Keratinocyte (primary cell): Measurements from ENCODE around the gene ULBP3. TPM values are rescaled to one million over a fixed set of nuclear protein-coding genes. Genes with fewer than 3 reads are reported as not detected.
"Not testable (repeated sequence)": the region's sequence is repeated elsewhere in the genome, so short reads cannot be mapped to it uniquely, and the experiment has no call there.

Experiments
- DNase-seq: peaks from one replicate; pipeline ENCODE4 v3.0.0-alpha.2; 2011; ENCODE audit warnings: low read depth, missing footprints, low spot score
- FAIRE-seq: peaks from 2 replicates; lab custom pipeline; 2011; peaks lifted over from hg19 to GRCh38; lab: Jason Lieb, UNC
- H2AFZ ChIP-seq: 2 replicates; pipeline ENCODE4 v1.6.0; 2012; ENCODE audit warnings: low read length, control low read depth, inconsistent platforms; ENCODE audit not compliant: control insufficient read depth
- H3K27ac ChIP-seq: 2 replicates; pipeline ENCODE4 v1.5.1; 2011; ENCODE audit warnings: low read length; ENCODE audit not compliant: control insufficient read depth, insufficient read depth
- H3K27me3 ChIP-seq: 3 replicates; pipeline ENCODE4 v1.6.0; 2011; ENCODE audit warnings: low read length; ENCODE audit not compliant: control insufficient read depth, insufficient read depth; ENCODE audit errors: extremely low read depth
- H3K36me3 ChIP-seq, 2 experiments: 2 replicates in 1 of 2; 3 replicates in 1 of 2; pipeline ENCODE4 v1.5.1; 2011; ENCODE audit warnings: low read length in 2 of 2, mild to moderate bottlenecking in 1 of 2; ENCODE audit not compliant: control insufficient read depth in 2 of 2, insufficient read depth in 2 of 2; ENCODE audit errors: extremely low read depth in 1 of 2
- H3K4me1 ChIP-seq: 3 replicates; pipeline ENCODE4 v1.5.1; 2011; ENCODE audit warnings: low read length; ENCODE audit not compliant: control insufficient read depth, insufficient read depth; ENCODE audit errors: extremely low read depth
- H3K4me2 ChIP-seq: 3 replicates; pipeline ENCODE4 v1.6.0; 2011; ENCODE audit warnings: low read depth, low read length; ENCODE audit not compliant: control insufficient read depth, insufficient read depth; ENCODE audit errors: extremely low read depth
- H3K4me3 ChIP-seq, 3 experiments: fragments of 200-600 bp in 1 of 3; sonication (generic) in 1 of 3; 2 replicates in 2 of 3; 3 replicates in 1 of 3; pipeline ENCODE4 v1.5.1; 2011 to 2016; ENCODE audit warnings: low read length in 3 of 3, mild to moderate bottlenecking in 3 of 3, control low read depth in 2 of 3, inconsistent platforms in 1 of 3, low read depth in 1 of 3, mixed read lengths in 1 of 3, mixed run types in 1 of 3, moderate library complexity in 1 of 3; ENCODE audit not compliant: control insufficient read depth in 2 of 3, insufficient read depth in 2 of 3; ENCODE audit errors: extremely low read depth in 1 of 3
- H3K79me2 ChIP-seq: 2 replicates; pipeline ENCODE4 v1.6.0; 2012; ENCODE audit warnings: low read length; ENCODE audit not compliant: control insufficient read depth, insufficient read depth
- H3K9ac ChIP-seq: 3 replicates; pipeline ENCODE4 v1.6.0; 2011; ENCODE audit warnings: low read length; ENCODE audit not compliant: control insufficient read depth, insufficient read depth; ENCODE audit errors: extremely low read depth
- H3K9me1 ChIP-seq: 3 replicates; pipeline ENCODE4 v1.6.0; 2011; ENCODE audit warnings: low read length; ENCODE audit not compliant: control insufficient read depth, insufficient read depth; ENCODE audit errors: extremely low read depth
- H3K9me3 ChIP-seq: 2 replicates; pipeline ENCODE4 v1.5.1; 2012; ENCODE audit warnings: low read depth, low read length; ENCODE audit not compliant: control insufficient read depth
- H4K20me1 ChIP-seq: 3 replicates; pipeline ENCODE4 v1.6.0; 2011; ENCODE audit warnings: low read length; ENCODE audit not compliant: control insufficient read depth, insufficient read depth; ENCODE audit errors: extremely low read depth
- EZH2 ChIP-seq: IDR thresholded peaks from one replicate; pipeline ENCODE4 v1.6.1; 2012; ENCODE audit warnings: inconsistent platforms, mild to moderate bottlenecking, low read length, moderate library complexity
- dilution Hi-C: fragments of 300-500 bp; cut with MboI; formaldehyde crosslinking; loops from one replicate; pipeline ENCODE4 v1.7.0; 2020; ENCODE audit warnings: low sequenced_read_pairs; ENCODE audit not compliant: extremely low pct_ligation_motif_present
- polyA plus RNA-seq, 5 experiments: library from polyadenylated mRNA; depleted of rRNA in 3 of 5; stranded (reverse) in 3 of 5; stranded (forward) in 1 of 5; unstranded in 1 of 5; fragments of >200 nt; gene quantifications; 1 replicate in 1 of 5; 2 replicates in 3 of 5; 3 replicates in 1 of 5; pipeline versions ENCODE4 v1.2.1 to v1.2.3, GENCODE V29; 2011 to 2012; ENCODE audit warnings: missing spikeins in 2 of 5, low read depth in 1 of 5, low replicate concordance in 1 of 5
- TF ChIP-seq, protein P1 (sequence below), 3 experiments: IDR thresholded peaks in 1 of 3; conservative IDR thresholded peaks in 1 of 3; optimal IDR thresholded peaks in 1 of 3; 2 replicates in 2 of 3; 3 replicates in 1 of 3; pipeline versions ENCODE3 to v1.5.1; 2011; ENCODE audit warnings: low read length in 3 of 3, mild to moderate bottlenecking in 3 of 3, moderate library complexity in 2 of 3, control low read depth in 1 of 3, inconsistent platforms in 1 of 3; ENCODE audit not compliant: insufficient read depth in 2 of 3; ENCODE audit errors: extremely low read depth in 1 of 3

Gene ULBP3
- polyA plus RNA-seq, 1 donor (not counting 4 experiments of a cell fraction or from before 2014, with no cell fraction given), result 7.4 TPM

DNA sequence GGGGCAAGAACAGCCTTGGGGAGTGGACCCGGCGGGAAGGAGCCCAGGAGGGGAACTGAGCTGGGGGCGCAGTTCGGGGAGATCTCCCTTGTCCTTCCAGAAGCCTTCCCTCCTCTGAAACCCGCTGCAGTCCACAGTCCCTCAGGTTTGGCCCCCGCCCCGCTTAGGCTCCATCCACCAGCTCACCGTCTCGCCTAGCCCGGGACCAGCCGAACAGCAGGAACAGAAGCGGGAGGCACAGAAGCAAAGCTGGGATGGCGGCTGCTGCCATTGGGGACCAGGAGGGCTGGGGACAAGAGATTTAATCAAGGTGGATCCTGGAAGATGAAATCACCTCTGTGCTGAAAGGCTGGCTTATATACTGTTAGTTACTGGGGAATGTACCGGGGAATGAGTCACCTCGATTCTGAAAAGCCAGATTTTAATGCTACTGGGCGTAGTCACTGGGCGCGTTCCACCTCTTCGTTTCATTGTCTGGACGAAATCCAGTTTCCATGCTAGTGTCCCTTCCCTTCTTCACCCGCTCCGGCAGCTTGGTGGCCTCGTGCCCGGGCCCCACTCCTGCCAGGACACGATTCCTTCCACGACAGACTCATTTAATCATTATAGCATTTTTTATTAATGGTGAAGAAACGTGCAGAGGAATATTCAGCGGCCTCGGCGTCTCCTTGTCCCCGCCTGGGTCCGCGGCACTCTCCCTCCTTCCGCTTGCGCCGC lies 43.6 kb downstream of the ULBP3 start, which contains the start of gene RAET1L:
TSS of gene RAET1L (minus strand) at position 332 of the 717 bp plus-strand sequence. CDS start at position 271, 61 bp downstream.
- no peaks in the 10 kb centered on the region for H3K27me3 ChIP-seq
- FAIRE-seq (peak; percentile 81), DNase-seq (peak; percentile 57)
- dilution Hi-C loops, result no loop called here
- H2AFZ ChIP-seq, result peak within 1 kb of the TSS; percentile 84
- no peaks in the 10 kb centered on the region for H3K9me3 ChIP-seq
- peak within 1 kb of the TSS; percentile 72 for H3K9ac ChIP-seq
- H3K4me1 ChIP-seq, result peaks cover 15% of the 10 kb centered on the region
- H3K36me3 ChIP-seq, result no peaks in the 10 kb centered on the region
- H3K4me2 ChIP-seq, result peak within 1 kb of the TSS; percentile 92
- no peaks in the 10 kb centered on the region for H3K9me1 ChIP-seq
- H3K27ac ChIP-seq, result peak within 1 kb of the TSS; percentile 54
- peak within 1 kb of the TSS; percentile 55 to 71 (median 60) for H3K4me3 ChIP-seq
- TF ChIP-seq EZH2, result no peak
- TF ChIP-seq, protein P1, sequence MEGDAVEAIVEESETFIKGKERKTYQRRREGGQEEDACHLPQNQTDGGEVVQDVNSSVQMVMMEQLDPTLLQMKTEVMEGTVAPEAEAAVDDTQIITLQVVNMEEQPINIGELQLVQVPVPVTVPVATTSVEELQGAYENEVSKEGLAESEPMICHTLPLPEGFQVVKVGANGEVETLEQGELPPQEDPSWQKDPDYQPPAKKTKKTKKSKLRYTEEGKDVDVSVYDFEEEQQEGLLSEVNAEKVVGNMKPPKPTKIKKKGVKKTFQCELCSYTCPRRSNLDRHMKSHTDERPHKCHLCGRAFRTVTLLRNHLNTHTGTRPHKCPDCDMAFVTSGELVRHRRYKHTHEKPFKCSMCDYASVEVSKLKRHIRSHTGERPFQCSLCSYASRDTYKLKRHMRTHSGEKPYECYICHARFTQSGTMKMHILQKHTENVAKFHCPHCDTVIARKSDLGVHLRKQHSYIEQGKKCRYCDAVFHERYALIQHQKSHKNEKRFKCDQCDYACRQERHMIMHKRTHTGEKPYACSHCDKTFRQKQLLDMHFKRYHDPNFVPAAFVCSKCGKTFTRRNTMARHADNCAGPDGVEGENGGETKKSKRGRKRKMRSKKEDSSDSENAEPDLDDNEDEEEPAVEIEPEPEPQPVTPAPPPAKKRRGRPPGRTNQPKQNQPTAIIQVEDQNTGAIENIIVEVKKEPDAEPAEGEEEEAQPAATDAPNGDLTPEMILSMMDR (optimal IDR thresholded peaks at IDR 0.05 in 1 of 3, IDR thresholded peaks at IDR 0.05 in 1 of 3, conservative IDR thresholded peaks at IDR 0.05 in 1 of 3; ENCODE audit: extremely low read depth in 1 of 3, insufficient read depth in 2 of 3, low read length in 3 of 3), result no peak
- no peaks in the 10 kb centered on the region for H3K79me2 ChIP-seq
- no peaks in the 10 kb centered on the region for H4K20me1 ChIP-seq

DNA sequence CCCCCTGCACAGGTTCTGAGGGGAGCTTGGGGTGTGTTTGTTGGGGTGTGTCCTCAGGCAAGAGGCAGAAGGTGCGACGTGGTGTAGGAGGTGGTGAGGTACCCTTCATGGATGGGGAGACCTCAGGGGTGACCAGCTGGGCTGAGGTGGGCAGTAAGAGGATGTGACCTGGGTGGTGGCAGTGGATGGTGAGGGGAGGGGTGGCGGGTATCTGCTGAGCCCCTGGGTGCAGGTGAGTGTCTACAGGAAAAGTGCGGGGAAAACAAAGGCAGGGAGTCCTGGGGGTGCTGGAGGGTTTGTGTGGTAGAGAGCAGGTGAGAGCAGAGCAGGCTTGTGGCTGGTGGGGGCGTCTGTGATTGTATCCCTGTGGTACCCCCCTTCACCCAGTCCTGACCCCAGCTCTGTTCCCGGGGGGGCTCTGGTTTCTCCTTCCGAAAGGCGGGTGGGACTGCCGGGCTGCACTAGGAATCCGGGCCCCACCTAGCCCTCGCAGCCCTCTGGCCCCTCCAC lies 44.2 kb downstream of the ULBP3 start:
- H3K27ac ChIP-seq, result peak overlapping the region; percentile 54

DNA sequence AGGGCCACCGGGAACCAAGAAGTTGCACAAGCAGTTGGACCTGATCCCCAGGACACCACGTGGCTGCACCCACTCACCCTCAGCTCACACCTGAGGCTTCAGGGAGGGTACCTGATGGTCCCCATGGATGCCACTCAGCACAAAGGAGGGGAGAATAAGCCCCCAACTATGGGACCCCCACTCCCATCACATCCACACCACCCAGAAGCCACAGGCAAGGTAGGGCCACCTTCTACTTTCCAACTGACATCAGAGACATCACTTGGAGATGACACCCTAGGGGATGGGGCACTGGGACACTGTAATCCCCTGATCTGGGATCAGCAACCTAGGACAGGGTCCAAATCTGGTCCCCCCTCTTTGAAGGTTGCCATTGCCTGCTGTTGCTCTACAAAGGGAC lies 44.9 kb downstream of the ULBP3 start:
- H3K36me3 ChIP-seq, H3K9me1 ChIP-seq, H4K20me1 ChIP-seq, H3K27ac ChIP-seq, DNase-seq, FAIRE-seq, H3K4me2 ChIP-seq, H3K9me3 ChIP-seq, H3K79me2 ChIP-seq, H3K27me3 ChIP-seq, H3K4me3 ChIP-seq, dilution Hi-C loops, H2AFZ ChIP-seq, H3K9ac ChIP-seq: not testable (repeated sequence)
- peaks cover 15% of the 10 kb centered on the region for H3K4me1 ChIP-seq

More for the DNA sequence above, 44.2 kb downstream of the ULBP3 start:
- DNase-seq (no peak), FAIRE-seq (no peak)
- H3K9me3 ChIP-seq, result no peaks in the 10 kb centered on the region
- no peaks in the 10 kb centered on the region for H3K36me3 ChIP-seq
- no peaks in the 10 kb centered on the region for H3K79me2 ChIP-seq
- H3K27me3 ChIP-seq, result no peaks in the 10 kb centered on the region
- H3K4me2 ChIP-seq, result peak overlapping the region; percentile 92
- H3K9ac ChIP-seq, result peak overlapping the region; percentile 72
- no peaks in the 10 kb centered on the region for H4K20me1 ChIP-seq
- peak overlapping the region; percentile 55 to 71 (median 60) for H3K4me3 ChIP-seq
- peaks cover 15% of the 10 kb centered on the region for H3K4me1 ChIP-seq
- no peaks in the 10 kb centered on the region for H3K9me1 ChIP-seq
- dilution Hi-C loops, result no loop called here
- no peak for TF ChIP-seq EZH2
- TF ChIP-seq, protein P1 (optimal IDR thresholded peaks at IDR 0.05 in 1 of 3, IDR thresholded peaks at IDR 0.05 in 1 of 3, conservative IDR thresholded peaks at IDR 0.05 in 1 of 3; ENCODE audit: extremely low read depth in 1 of 3, insufficient read depth in 2 of 3, low read length in 3 of 3), result no peak
- H2AFZ ChIP-seq, result no peak overlapping the region
